Stimulated activated effector memory CD8-positive, alpha-beta T cell treated with anti-CD3 and anti-CD28 coated beads, Interleukin-12 subunit alpha, Interleukin-12 subunit beta, amount 100 ng/mL, for 72 hours (primary cell): Measurements from ENCODE around the gene RBM4.

Source experiments
- ATAC-seq: fragments of 150-1000 bp; cut with Tn5 transposase; 2 replicates; pipeline ENCODE4 v1.10.0; 2021
- DNase-seq, 2 donors: peaks; one replicate each; pipeline ENCODE4 v3.0.0; 2021 to 2022; ENCODE audit warnings: low spot score in 2 of 2
- H3K27ac Mint-ChIP-seq: one replicate; pipeline ENCODE4 v1.8.0; 2022; ENCODE audit warnings: mild to moderate bottlenecking, mixed read lengths
- H3K36me3 Mint-ChIP-seq: one replicate; pipeline ENCODE4 v1.8.0; 2022; ENCODE audit warnings: mild to moderate bottlenecking, mixed read lengths
- H3K4me1 Mint-ChIP-seq: one replicate; pipeline ENCODE4 v1.8.0; 2022; ENCODE audit warnings: mixed read lengths
- H3K4me3 Mint-ChIP-seq: one replicate; pipeline ENCODE4 v1.8.0; 2022; ENCODE audit warnings: mild to moderate bottlenecking, mixed read lengths
- H3K9me3 Mint-ChIP-seq: one replicate; pipeline ENCODE4 v1.8.0; 2022; ENCODE audit warnings: mixed read lengths

Gene RBM4

DNA sequence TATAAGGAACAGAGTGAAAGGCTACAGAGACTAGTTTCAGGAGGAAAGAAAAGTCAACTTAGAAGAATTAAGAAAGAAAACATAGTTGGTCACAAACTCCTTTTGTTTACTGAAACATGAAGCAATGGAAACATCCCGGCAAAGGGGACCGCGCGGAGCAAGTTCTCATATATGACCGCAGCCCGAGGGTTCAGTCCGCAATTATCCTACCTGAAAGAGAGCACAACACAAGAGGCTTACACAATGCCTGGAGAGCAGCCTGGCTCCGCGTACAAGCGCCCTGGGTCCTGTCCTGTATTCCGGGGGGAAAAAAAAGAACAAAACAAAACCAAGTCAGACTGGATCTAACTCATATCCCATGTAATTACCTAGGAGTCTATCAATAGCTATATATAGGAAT, 26.9 kb downstream of the RBM4 start:
- Mint-ChIP-seq H3K27ac (peak overlapping the region; percentile 73), H3K9me3 (no peaks in the 10 kb centered on the region), H3K36me3 (peaks cover 93% of the 10 kb centered on the region), H3K4me1 (peaks cover 12% of the 10 kb centered on the region), H3K4me3 (no peak overlapping the region)
- ATAC-seq (no peak), DNase-seq (no peak)

DNA sequence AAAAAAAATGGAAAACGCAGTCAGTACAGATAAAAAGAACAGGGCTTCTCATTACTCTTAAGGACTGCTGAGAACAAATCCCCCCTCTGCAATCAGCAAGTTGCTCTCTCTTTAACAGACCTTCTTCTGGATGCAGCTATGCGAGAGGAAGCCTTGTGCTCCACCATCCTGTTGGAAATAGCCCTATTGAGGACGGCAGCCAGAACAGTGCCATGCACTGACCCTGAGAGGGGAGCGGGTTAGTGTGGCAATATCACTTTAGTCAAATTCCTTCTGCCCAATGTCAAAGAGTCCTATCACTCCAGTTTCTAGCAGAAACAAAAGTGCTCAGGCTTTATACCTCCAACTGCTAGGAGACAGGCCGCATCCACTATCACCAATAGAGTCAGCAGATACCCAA, 32.3 kb downstream of the RBM4 start:
- Mint-ChIP-seq H3K36me3 (peaks cover 75% of the 10 kb centered on the region), H3K9me3 (no peaks in the 10 kb centered on the region), H3K27ac (peak overlapping the region; percentile 68), H3K4me3 (no peak overlapping the region), H3K4me1 (peaks cover 22% of the 10 kb centered on the region)
- DNase-seq (no peak), ATAC-seq (no peak)

DNA sequence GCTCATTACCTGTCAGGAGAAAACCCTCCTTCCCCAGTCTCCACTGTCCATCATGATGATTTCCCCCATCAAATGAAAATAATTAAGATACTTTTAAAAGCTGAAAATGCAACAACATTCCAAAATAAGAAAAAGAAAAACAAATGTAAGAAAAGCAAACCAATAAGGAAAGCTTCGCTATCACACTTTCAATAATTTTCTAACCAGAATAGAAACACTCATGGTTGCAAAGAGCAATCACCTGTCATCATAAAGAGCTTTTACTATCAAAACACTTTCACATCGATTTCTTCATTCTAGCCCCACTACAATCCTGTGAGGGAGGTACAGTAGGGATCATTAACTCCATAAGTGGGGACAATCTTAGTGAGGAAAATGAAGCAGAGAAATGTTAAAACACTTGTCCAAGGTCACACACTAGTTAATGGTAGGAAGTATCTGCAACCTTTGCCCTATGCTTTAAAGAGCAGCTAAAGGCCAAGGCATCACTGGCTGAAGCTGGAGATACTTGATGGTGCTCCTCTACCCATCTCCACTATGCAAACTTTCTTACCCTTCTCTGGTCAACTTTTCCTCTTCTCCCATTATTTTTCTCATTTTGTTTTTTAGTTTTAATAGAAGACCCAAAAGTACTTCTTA, 36.6 kb downstream of the RBM4 start:
- peaks cover 58% of the 10 kb centered on the region for H3K36me3 Mint-ChIP-seq
- H3K27ac Mint-ChIP-seq = peak overlapping the region; percentile 44
- ATAC-seq (no peak), DNase-seq (no peak)
- no peaks in the 10 kb centered on the region for H3K9me3 Mint-ChIP-seq
- no peak overlapping the region for H3K4me3 Mint-ChIP-seq
- H3K4me1 Mint-ChIP-seq = peaks cover 42% of the 10 kb centered on the region

DNA sequence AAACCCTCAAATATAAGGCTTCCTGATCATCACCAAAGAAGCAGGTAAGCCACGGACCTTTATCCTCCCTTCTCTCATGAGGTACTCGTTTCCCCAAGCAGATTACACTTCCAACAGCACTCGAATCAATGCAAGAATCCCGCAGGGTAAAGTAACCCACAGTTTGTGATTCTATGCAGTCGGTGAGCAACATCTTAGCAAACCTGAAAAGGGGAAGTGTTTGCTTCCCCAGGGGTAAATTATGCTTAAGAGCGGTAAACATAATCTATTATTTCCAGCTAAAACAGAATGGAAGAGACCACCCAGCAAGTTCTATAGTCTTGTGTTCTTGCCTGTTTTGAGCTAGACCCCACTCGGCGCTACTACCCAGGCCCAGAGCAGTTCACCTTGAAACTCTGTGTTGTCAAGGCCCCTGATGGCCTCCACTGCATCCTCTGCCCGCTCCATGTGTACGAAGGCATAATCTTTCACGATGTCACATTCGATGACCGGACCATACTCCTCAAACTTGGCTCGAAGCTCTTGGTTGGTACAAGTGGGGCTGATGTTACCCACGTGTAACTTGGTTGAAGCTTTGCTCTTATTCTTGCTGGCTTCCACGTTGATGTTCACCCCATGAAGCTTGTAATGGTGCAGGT, 37.9 kb downstream of the RBM4 start:
- Mint-ChIP-seq H3K9me3 (no peaks in the 10 kb centered on the region), H3K36me3 (peaks cover 48% of the 10 kb centered on the region), H3K4me1 (peaks cover 37% of the 10 kb centered on the region), H3K4me3 (peak overlapping the region; percentile 90), H3K27ac (peak overlapping the region; percentile 99)
- no peak for ATAC-seq
- DNase-seq = no peak

DNA sequence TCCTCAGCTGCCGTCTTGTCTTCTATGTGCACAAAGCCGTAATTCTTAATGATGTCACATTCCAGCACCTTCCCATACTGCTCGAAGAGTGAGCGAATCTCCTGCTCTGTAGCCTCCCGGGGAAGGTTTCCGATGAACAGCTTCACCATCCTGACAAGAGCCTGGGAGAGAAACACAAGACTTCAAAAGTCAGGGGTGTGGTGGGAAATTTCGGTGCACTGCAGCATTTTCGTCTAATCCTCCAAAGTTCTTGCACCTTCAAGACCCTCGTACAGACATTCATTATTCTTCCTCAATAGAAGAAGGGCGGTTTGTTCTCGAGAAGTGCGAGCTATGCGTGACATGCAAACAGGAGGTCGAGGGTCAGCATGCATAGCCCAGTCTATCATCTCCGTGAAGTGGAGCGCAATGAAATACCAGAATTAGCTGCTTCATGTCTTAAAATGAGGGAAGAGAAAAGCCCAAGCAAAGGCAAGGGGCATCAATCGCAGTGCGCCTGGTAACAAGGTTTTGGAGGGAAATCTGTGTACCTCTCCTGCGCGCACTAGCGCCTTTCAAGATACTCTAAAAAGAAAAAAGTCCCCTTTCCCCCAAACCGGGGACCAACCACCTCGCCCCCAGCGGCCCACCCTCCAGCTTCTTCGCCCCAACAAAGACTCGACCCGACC, 38.6 kb downstream of the RBM4 start:
- Mint-ChIP-seq H3K4me1 (peaks cover 37% of the 10 kb centered on the region), H3K4me3 (peak overlapping the region; percentile 90), H3K36me3 (peaks cover 48% of the 10 kb centered on the region), H3K9me3 (no peaks in the 10 kb centered on the region), H3K27ac (peak overlapping the region; percentile 99)
- ATAC-seq = no peak
- no peak for DNase-seq

DNA sequence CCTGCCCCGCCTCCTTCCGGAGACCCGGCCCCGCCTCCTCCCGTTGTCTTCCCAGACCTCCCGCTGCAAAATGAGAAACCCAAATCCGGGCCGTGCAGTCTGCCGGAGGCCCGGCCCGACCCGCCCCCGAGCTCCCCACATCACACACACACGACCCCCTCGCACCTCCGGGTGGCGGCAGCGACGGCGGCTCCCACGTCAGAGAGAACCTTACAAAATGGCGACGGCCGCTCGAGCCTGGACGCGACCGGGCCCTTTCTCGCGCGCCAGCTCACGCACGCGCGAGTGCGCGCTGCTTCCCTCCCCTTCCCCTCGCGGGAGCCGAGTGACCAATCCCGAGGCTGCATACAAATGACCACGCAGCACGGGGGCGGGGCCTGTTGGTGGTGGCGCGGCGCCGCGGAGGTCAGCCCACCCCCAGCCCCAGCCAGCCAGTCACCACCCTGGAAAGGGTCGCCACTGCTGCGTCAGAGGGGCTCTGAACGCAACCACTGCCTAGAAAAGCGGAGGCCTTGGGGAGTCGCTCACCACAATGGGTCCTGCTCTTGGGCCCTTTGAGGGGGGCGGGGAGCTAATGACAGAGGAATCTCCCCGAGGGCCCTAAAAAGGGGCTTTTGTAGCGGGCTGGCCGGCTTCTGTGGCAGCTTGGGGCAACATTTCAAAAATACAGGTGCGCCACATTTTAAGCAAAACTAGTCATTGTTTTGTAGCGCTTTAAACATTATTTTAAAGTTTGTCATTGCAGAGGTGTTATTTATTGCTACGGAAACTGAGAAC, 39.3 kb downstream of the RBM4 start, which contains the start of gene RBM4B:
Gene RBM4B (minus strand): TSS at position 289 of the 777 bp plus-strand sequence. CDS start 808 bp downstream, outside the sequence.
- peaks cover 37% of the 10 kb centered on the region for H3K4me1 Mint-ChIP-seq
- H3K27ac Mint-ChIP-seq = peak within 1 kb of the TSS; percentile 99
- peak; percentile 87 to 98 for DNase-seq
- H3K4me3 Mint-ChIP-seq = peak within 1 kb of the TSS; percentile 90
- H3K9me3 Mint-ChIP-seq = no peaks in the 10 kb centered on the region
- H3K36me3 Mint-ChIP-seq = peaks cover 45% of the 10 kb centered on the region
- peak; percentile 93 for ATAC-seq

DNA sequence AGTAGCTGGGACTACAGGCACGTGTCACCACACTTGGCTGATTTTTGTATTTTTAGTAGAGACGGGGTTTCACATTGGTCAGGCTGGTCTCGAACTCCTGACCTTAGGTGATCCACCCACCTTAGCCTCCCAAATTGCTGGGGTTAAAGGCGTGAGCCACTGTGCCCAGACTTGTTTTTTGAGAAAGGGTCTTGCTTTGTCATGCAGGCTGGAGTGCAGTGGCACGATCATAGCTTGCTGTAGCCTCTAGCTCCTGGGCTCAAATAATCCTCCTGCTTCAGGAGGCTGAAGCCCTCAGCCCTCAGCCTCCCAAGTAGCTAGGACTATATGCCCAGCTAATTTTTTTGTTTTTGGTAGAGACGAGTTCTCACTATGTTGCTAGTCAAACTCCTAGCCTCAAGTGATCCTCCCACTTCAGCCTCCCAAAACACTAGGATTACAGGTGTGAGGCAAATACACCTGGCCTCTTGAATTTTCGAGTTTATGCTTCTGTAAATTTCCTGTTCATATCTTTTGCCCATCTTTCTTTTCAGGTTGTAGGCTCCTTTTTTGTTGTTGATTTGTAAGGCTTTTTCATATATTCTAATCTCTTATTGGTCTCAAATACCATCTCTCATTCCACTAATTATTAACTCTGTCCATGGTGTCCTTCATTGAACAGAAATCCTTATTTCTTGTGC, 42.6 kb downstream of the RBM4 start:
- Mint-ChIP-seq H3K9me3 (no peaks in the 10 kb centered on the region), H3K27ac (no peak overlapping the region), H3K36me3 (peaks cover 17% of the 10 kb centered on the region), H3K4me3 (no peak overlapping the region), H3K4me1 (peaks cover 23% of the 10 kb centered on the region)
- ATAC-seq (no peak), DNase-seq (no peak)

DNA sequence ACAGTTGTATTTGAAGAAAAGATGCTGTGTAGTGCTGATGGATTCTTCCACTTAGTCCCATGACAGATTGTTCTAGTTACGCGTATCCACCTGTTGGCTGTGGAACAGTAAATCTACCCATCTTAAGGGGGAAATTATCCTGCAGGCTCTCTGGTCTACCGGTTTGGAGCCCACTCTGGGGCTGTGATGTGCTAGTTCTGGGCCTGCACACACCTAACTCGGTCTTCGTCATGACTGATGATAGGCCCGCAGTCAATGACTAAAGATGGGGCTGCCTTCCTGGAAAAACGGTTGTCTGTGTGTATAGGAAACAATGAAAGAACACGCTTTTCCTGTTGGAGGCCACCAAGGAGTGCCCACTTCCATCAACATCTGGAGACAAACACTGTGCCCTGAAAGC, 45.4 kb downstream of the RBM4 start:
- Mint-ChIP-seq H3K4me3 (no peak overlapping the region), H3K27ac (no peak overlapping the region), H3K9me3 (no peaks in the 10 kb centered on the region), H3K4me1 (no peaks in the 10 kb centered on the region), H3K36me3 (no peaks in the 10 kb centered on the region)
- ATAC-seq = no peak
- no peak for DNase-seq

DNA sequence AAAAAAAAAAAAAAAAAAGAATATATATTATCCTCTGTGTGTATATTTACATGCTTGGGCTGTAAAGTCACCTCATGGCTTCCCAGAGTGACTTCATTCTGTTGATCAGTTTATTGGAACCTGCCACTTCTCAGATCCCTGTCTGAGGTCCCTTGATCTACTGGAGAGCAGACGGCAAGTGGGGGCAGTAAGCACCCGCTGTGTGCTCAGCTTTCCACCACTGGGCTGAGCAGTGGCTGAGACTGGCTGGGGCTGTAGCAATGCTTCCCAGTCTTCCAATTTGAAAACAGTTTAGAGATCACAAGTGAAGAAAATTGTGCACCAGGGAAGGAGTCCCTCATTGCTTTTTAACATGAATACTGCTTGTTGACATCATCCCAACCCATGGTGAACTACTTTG, 46.1 kb downstream of the RBM4 start:
- no peak for ATAC-seq
- Mint-ChIP-seq H3K36me3 (no peaks in the 10 kb centered on the region), H3K9me3 (no peaks in the 10 kb centered on the region), H3K4me1 (no peaks in the 10 kb centered on the region), H3K4me3 (no peak overlapping the region), H3K27ac (peak overlapping the region; percentile 65)
- DNase-seq = no peak

DNA sequence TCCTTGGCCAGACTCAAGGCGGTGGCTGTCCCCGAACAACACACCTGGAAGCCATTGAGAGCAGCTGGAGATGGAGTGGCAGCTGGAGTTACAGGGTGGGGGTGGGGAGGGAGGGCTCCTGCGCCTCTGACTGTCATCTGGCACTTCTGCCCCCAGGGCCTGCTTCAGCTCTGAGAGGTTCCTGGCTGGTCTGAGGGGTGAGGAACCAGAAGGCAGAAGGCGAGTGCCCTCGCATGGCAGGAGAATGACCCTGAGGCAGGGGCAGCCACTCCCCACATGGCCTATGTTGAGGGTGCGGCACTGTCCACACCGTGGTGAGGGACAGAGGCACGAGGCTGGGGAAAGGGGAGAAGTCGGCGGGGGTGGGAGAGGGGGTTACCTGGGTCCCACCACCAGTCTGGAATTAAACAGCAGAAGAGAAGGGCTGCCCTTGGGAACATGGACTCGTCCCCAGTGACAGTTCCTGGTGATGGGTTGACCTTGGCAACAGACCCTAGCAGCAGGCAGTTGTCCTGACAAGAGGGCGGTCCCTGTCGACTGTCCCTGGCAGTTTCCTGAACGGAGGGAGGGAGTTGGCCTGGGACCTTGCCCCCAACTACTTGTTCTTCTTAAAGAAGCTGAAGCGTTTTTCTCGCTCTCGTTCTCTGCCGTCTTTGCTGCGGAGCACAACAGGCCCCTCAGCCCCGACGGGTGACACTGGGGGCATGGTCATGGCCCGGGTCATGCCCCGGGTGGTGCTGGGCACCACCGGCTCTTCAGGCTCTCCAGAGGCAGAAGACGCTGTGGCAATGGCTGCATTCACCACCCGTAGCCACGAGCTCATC, 47.0 kb downstream of the RBM4 start:
- peak overlapping the region; percentile 65 for H3K27ac Mint-ChIP-seq
- H3K36me3 Mint-ChIP-seq = no peaks in the 10 kb centered on the region
- no peaks in the 10 kb centered on the region for H3K4me1 Mint-ChIP-seq
- ATAC-seq = no peak
- DNase-seq = no peak
- H3K9me3 Mint-ChIP-seq = no peaks in the 10 kb centered on the region
- H3K4me3 Mint-ChIP-seq = no peak overlapping the region

DNA sequence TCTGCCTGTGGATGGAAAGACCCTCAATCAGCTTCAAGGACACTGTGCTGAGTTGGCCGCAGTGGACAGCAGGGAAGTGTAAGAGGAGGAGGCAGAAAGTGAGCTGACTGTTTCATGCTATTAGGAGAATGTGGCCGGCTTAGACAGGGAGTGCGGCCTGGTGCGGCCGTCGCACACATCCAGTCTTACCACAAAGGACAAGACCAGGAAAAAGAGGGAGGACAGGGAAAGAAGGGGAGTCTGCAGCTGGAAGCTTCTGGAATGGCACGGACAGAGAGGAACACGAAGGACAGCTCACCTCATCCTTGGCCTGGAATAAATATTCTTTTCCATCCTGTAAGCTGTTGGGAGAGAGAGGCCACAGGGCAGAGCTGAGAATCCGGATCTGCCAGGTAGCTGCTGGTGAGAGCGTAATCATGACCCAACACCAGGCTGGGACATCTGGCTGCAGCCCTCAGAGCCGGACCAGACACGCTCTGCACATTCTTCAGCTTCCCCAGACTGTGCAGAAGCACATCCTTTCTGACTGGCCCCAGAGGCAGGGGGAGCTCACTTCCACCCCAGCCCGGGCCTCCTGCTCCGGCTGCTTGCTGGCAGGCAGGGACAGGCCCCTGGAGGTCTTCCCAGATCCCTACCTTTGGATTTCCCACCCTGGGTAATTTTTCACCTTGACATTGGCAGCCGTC, 47.7 kb downstream of the RBM4 start:
- Mint-ChIP-seq H3K36me3 (no peaks in the 10 kb centered on the region), H3K9me3 (no peaks in the 10 kb centered on the region), H3K27ac (peak overlapping the region; percentile 46), H3K4me1 (no peaks in the 10 kb centered on the region), H3K4me3 (no peak overlapping the region)
- DNase-seq = no peak
- ATAC-seq = no peak

DNA sequence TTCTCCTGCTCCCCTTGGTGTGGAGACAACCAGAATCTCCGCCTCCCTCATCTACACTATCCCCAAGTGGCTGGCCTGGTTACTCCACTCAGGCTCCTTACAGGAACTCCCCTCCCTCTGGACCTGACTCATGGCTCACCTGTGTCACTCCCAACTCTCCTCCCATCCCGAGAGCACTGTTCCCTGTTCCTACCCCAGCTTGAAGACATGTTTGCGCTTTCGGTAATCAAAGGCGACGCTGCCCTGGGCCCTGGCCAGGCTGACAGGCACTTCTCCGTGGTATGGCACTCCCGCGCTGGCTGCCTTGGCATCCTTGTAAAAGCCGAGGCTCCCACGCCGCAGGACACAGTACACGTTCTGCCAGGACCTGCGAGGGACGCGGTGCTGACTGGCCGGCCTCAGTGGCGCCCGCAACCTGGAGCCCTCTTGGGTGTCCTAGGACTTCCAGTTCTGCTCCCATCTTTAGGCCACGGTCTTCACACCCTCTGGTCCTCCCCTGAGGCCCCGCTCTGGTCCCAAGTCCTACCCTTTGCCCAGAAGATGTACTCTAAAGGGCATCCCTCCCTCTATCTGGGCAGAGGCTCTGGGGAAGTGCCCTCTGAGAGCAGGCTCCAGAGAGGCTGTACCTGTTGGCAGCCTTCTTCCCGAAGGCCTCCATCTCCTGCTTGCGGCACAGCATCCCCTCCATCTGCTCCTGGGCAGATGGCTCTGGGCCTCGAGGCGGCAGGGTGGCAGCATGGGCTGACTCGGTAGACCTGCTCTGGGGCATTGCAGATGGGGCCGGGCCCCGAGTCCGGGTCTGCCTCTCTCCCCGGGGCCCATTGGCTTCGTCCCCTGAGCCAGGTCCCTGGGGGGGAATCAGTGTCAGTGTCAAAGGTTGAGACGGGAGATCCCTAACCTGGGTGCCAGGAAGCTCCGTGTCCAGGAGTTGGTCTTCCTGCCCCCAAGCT, 48.6 kb downstream of the RBM4 start:
- no peak for DNase-seq
- Mint-ChIP-seq H3K36me3 (no peaks in the 10 kb centered on the region), H3K9me3 (no peaks in the 10 kb centered on the region), H3K27ac (peak overlapping the region; percentile 46), H3K4me1 (no peaks in the 10 kb centered on the region), H3K4me3 (no peak overlapping the region)
- no peak for ATAC-seq

DNA sequence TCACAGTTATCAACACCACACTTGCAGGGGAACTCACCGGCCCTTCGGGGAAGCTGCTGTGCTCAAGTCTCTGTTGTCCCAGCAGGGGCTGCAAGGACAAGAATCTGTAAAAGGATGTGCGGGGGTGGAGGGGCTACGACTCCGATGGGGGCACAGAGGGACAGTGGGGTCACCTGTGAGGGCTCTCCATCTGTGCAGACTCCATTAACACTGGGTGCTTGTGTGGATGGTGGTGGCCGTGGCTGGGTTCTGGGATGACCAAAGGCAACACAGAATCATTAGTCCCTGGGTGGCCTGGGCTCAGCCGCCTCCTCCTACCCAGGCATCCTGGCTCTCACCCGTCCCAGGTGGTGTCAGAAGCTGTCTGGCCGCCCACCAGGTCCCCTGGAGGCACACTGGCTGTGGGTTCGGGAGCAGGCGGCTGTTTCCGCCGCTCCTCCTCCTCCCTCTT, 49.4 kb downstream of the RBM4 start:
- Mint-ChIP-seq H3K4me1 (no peaks in the 10 kb centered on the region), H3K36me3 (no peaks in the 10 kb centered on the region), H3K27ac (no peak overlapping the region), H3K4me3 (no peak overlapping the region), H3K9me3 (no peaks in the 10 kb centered on the region)
- DNase-seq (no peak), ATAC-seq (no peak)
